PC-3 (cell line): Measurements from ENCODE around the gene RUVBL2. TPM values are rescaled to one million over a fixed set of nuclear protein-coding genes. Genes with fewer than 3 reads are reported as not detected.

Experiments used
- ATAC-seq: fragments of 200-7000 bp; cut with Tn5 transposase; 2 replicates; pipeline ENCODE4 v1.9.1; 2020; ENCODE audit warnings: mild to moderate bottlenecking, moderate library complexity
- BruUV-seq: library from RNA; stranded (reverse); fragments of 400-500 nt; replicated peaks from 2 replicates; lab custom pipeline; 2021; lab: Mats Ljungman, UMichigan
- CTCF ChIA-PET: fragments of 300-600 bp; sonication (Branson Sonifier 250); formaldehyde crosslinking; loops from one replicate; lab custom pipeline; 2022; ENCODE audit warnings: antibody characterized with exemption; lab: Charles Lee
- POLR2A ChIA-PET: fragments of 300-600 bp; sonication (Branson Sonifier 250); formaldehyde crosslinking; loops from one replicate; lab custom pipeline; 2022; ENCODE audit warnings: antibody characterized with exemption; ENCODE audit not compliant: unreplicated experiment; lab: Charles Lee
- DNase-seq: peaks from one replicate; pipeline ENCODE4 v3.0.0-alpha.2; 2015
- H2AFZ ChIP-seq: fragments of 300-600 bp; sonication (generic); 2 replicates; pipeline ENCODE4 v1.6.0; 2016; ENCODE audit warnings: antibody characterized with exemption, low read length
- H3F3A ChIP-seq: fragments of 300-600 bp; sonication (generic); one replicate; pipeline ENCODE4 v1.6.0; 2017; ENCODE audit warnings: antibody characterized with exemption, low read length, control low read depth, mild to moderate bottlenecking; ENCODE audit not compliant: unreplicated experiment
- H3K27ac ChIP-seq: fragments of 300-600 bp; sonication (generic); 2 replicates; pipeline ENCODE4 v1.5.1; 2016; ENCODE audit warnings: mild to moderate bottlenecking, low read length
- H3K27me3 ChIP-seq: fragments of 300-600 bp; sonication (generic); 2 replicates; pipeline ENCODE4 v1.6.1; 2016; ENCODE audit warnings: low read length, mixed read lengths
- H3K36me3 ChIP-seq: fragments of 300-600 bp; sonication (generic); 2 replicates; pipeline ENCODE4 v1.6.1; 2016; ENCODE audit warnings: low read depth, mixed run types, low read length, mixed read lengths
- H3K4me1 ChIP-seq: fragments of 300-600 bp; sonication (generic); 2 replicates; pipeline ENCODE4 v1.5.1; 2016; ENCODE audit warnings: low read length; ENCODE audit not compliant: insufficient read depth
- H3K4me2 ChIP-seq: fragments of 300-600 bp; sonication (generic); 2 replicates; pipeline ENCODE4 v1.6.0; 2016; ENCODE audit warnings: low read length
- H3K4me3 ChIP-seq: fragments of 300-600 bp; sonication (generic); 2 replicates; pipeline ENCODE4 v1.5.1; 2016; ENCODE audit warnings: mild to moderate bottlenecking, low read length, mixed read lengths
- H3K79me2 ChIP-seq: fragments of 300-600 bp; sonication (generic); 2 replicates; pipeline ENCODE4 v1.6.1; 2017; ENCODE audit warnings: low read length, mixed read lengths
- H3K9ac ChIP-seq: fragments of 300-600 bp; sonication (generic); 2 replicates; pipeline ENCODE4 v1.6.0; 2016; ENCODE audit warnings: mild to moderate bottlenecking, low read length
- H3K9me2 ChIP-seq: fragments of 300-600 bp; sonication (generic); replicated peaks from 2 replicates; pipeline ENCODE4 v1.6.1; 2016; ENCODE audit warnings: mixed run types, low read length, mixed read lengths
- H3K9me3 ChIP-seq: fragments of 300-600 bp; sonication (generic); 2 replicates; pipeline ENCODE4 v1.6.1; 2016; ENCODE audit warnings: low read length, mixed read lengths
- H4K20me1 ChIP-seq: fragments of 300-600 bp; sonication (generic); 2 replicates; pipeline ENCODE4 v1.6.1; 2016; ENCODE audit warnings: low read length, mixed read lengths
- EZH2 ChIP-seq: fragments of 300-600 bp; sonication (generic); IDR thresholded peaks from one replicate; pipeline ENCODE4 v1.6.1; 2017; ENCODE audit warnings: antibody characterized with exemption, mild to moderate bottlenecking, low read length; ENCODE audit not compliant: unreplicated experiment
- EZH2phosphoT487 ChIP-seq: fragments of 300-600 bp; sonication (generic); IDR thresholded peaks from 2 replicates; pipeline ENCODE4 v1.6.1; 2018; ENCODE audit warnings: mild to moderate bottlenecking, antibody characterized with exemption, low read length, borderline replicate concordance
- intact Hi-C: fragments of 100-400 bp; cut with micrococcal nuclease; formaldehyde crosslinking; loops from 2 replicates; pipeline ENCODE4 v1.9.0; 2023
- total RNA-seq: library from RNA; depleted of rRNA; stranded (reverse); fragments of >200 nt; gene quantifications from 2 replicates; pipeline ENCODE4 v1.2.3, GENCODE V29; 2014
- TF ChIP-seq, protein P1 (sequence below): fragments of 300-600 bp; sonication (generic); conservative IDR thresholded peaks from 2 replicates; pipeline ENCODE4 v1.5.1; 2017; ENCODE audit warnings: antibody characterized with exemption, low read depth, mild to moderate bottlenecking, low read length

The RUVBL2 gene
- total RNA-seq, 1 experiment from 2014 or later: 291 TPM

DNA sequence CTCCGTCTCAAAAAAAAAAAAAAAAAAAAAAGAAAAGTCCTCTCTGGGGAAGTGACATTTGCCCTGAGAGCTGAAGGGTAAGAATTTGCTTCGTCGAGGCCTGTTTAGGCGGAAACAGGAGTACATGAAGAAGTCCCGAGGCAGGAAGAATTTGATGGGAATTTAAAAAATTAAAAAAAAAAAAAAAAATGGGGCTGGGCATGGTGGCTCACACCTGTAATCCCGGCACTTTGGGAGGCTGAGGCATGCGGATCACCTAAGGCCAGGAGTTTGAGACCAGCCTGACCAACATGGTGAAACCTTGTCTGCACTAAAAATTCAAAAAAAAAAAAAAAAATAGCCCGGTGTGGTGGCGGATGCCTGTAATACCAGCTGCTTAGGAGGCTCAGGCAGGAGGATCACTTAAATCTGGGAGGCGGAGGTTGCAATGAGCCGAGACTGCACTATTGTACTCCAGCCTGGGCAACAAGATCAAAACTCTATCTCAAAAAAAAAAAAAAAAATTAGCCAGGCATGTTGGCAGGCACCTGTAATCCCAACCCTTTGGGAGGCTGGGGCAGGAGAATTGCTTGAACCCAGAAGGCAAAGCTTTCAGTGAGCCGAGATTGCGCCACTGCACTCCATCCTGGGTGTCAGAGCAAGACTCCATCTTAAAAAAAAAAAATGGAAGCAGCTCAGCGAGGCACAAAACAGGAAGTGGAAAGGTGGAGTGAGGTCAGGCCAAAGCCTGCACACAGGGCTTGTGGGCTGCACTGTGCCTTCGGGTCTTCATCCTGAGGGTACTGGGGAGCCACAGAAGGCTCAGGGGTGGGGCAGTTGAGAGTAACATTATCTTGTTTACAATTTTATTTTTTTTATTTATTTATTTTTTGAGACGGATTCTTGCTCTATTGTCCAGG lies 34.1 kb upstream of the RUVBL2 start:
- Histone ChIP-seq H3K4me2 (no peak overlapping the region), H2AFZ (no peak overlapping the region), H3K9ac (no peak overlapping the region), H3K27ac (no peak overlapping the region), H3K9me3 (no peaks in the 10 kb centered on the region), H3K36me3 (no peaks in the 10 kb centered on the region), H3K27me3 (no peaks in the 10 kb centered on the region), H3K4me1 (peaks cover 26% of the 10 kb centered on the region), H3K4me3 (no peak overlapping the region), H3K9me2 (no peaks in the 10 kb centered on the region), H3K79me2 (peaks cover 15% of the 10 kb centered on the region), H4K20me1 (no peaks in the 10 kb centered on the region), H3F3A (peaks cover 4% of the 10 kb centered on the region)
- BruUV-seq: no TSS peak
- intact Hi-C loops: no loop called here
- no peak for TF ChIP-seq EZH2
- TF ChIP-seq, protein P1, sequence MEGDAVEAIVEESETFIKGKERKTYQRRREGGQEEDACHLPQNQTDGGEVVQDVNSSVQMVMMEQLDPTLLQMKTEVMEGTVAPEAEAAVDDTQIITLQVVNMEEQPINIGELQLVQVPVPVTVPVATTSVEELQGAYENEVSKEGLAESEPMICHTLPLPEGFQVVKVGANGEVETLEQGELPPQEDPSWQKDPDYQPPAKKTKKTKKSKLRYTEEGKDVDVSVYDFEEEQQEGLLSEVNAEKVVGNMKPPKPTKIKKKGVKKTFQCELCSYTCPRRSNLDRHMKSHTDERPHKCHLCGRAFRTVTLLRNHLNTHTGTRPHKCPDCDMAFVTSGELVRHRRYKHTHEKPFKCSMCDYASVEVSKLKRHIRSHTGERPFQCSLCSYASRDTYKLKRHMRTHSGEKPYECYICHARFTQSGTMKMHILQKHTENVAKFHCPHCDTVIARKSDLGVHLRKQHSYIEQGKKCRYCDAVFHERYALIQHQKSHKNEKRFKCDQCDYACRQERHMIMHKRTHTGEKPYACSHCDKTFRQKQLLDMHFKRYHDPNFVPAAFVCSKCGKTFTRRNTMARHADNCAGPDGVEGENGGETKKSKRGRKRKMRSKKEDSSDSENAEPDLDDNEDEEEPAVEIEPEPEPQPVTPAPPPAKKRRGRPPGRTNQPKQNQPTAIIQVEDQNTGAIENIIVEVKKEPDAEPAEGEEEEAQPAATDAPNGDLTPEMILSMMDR: no peak
- no peak for TF ChIP-seq EZH2phosphoT487
- ChIA-PET POLR2A (interaction anchor here (0.6 kb wide), 1 partner anchor 27 kb away, joined by 4 read pairs; no protein-coding TSS in a partner anchor), CTCF (no interaction called here)
- no peak for ATAC-seq
- DNase-seq: no peak

DNA sequence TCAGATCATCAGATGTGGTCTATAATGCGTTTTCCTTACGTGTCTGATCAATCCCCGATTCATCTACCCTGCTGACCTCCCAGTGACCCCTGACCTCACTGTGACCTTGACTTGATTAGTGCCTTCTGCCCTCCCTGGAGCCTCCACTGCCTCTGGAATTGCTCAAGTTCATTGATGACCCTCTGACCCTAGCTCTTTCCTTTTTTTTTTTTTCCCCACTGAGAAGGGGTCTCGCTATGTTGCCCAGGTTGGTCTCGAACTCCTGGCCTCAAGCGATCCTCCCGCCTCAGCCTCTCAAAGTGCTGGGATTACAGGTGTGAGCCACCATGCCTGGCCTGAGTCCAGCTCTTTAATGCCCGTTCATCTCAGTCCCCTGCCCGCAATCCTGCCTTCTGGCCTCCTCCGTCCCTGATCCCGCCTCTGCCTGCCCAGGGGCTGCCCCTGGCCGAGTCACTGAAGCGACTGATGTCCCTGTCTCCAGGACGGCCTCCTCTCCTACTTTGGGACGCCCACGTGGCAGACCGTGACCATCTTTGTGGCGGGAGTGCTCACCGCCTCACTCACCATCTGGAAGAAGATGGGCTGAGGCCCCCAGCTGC lies 32.5 kb upstream of the RUVBL2 start:
- ATAC-seq: no peak
- no TSS peak for BruUV-seq

More for the DNA sequence above, 32.5 kb upstream of the RUVBL2 start:
- peaks cover 2% of the 10 kb centered on the region; the same call in 1 of the 2 replicates for H3K36me3 ChIP-seq
- no peak overlapping the region for H2AFZ ChIP-seq
- TF ChIP-seq EZH2phosphoT487 (no peak), EZH2 (no peak)
- TF ChIP-seq, protein P1: no peak
- no peaks in the 10 kb centered on the region for H3K27me3 ChIP-seq
- H3K79me2 ChIP-seq: peaks cover 12% of the 10 kb centered on the region
- peaks cover 5% of the 10 kb centered on the region for H3F3A ChIP-seq
- H3K27ac ChIP-seq: no peak overlapping the region
- H3K4me1 ChIP-seq: peaks cover 27% of the 10 kb centered on the region
- intact Hi-C loops: no loop called here
- no peak overlapping the region for H3K4me3 ChIP-seq
- no peaks in the 10 kb centered on the region for H3K9me2 ChIP-seq
- H4K20me1 ChIP-seq: 0 out of 2 replicates have a peak, but pooled peaks cover 2% of the 10 kb centered on the region
- no peak for DNase-seq
- no peaks in the 10 kb centered on the region for H3K9me3 ChIP-seq
- POLR2A ChIA-PET: no interaction called here
- CTCF ChIA-PET: no interaction called here
- no peak overlapping the region for H3K4me2 ChIP-seq
- no peak overlapping the region for H3K9ac ChIP-seq
